AG10803 (cell line): Measurements from ENCODE around the gene DIS3L2.

Experiments
- DNase-seq: peaks from one replicate; pipeline ENCODE4 v3.0.0; 2010; ENCODE audit warnings: low read depth
- H3K4me3 ChIP-seq: 2 replicates; pipeline ENCODE4 v1.5.1; 2011; ENCODE audit warnings: mild to moderate bottlenecking, low read length, control low read depth
- TF ChIP-seq, protein P1 (sequence below): conservative IDR thresholded peaks from 2 replicates; pipeline ENCODE4 v1.5.1; 2011; ENCODE audit warnings: mild to moderate bottlenecking, low read length, control low read depth, inconsistent platforms

The DIS3L2 gene

GRCh38 chr2:232116852-232117251 is 155.3 kb downstream of the DIS3L2 start:
- TF ChIP-seq, protein P1, sequence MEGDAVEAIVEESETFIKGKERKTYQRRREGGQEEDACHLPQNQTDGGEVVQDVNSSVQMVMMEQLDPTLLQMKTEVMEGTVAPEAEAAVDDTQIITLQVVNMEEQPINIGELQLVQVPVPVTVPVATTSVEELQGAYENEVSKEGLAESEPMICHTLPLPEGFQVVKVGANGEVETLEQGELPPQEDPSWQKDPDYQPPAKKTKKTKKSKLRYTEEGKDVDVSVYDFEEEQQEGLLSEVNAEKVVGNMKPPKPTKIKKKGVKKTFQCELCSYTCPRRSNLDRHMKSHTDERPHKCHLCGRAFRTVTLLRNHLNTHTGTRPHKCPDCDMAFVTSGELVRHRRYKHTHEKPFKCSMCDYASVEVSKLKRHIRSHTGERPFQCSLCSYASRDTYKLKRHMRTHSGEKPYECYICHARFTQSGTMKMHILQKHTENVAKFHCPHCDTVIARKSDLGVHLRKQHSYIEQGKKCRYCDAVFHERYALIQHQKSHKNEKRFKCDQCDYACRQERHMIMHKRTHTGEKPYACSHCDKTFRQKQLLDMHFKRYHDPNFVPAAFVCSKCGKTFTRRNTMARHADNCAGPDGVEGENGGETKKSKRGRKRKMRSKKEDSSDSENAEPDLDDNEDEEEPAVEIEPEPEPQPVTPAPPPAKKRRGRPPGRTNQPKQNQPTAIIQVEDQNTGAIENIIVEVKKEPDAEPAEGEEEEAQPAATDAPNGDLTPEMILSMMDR = no peak
- no peak for DNase-seq
- no peak overlapping the region for H3K4me3 ChIP-seq

- TF ChIP-seq, protein P1 = no peak
- H3K4me3 ChIP-seq = no peak overlapping the region
- DNase-seq = no peak
Observed at GRCh38 chr2:232117413-232117812, 155.9 kb downstream of the DIS3L2 start.

DNA sequence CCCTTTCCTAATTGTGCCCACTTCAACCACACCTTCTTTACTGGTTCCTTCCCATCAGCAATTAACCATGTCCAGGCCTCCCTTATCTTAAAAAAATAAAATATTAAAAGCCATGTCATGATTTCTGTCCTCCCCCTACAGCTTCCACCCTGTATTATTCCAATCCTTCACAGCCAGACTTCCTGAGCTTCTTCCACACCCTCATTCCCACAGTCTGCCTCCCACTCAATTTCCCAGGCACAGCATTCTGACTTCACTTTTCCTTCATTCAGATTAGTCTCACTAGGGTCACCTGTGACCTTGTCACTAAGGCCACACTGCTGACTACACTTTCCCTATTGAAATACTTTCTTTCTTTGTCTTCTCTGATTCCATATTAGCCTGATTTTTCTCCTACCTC is 159.4 kb downstream of the DIS3L2 start:
- no peak for DNase-seq

GRCh38 chr2:232124309-232124708 is 162.8 kb downstream of the DIS3L2 start:
- DNase-seq = no peak
- TF ChIP-seq, protein P1 = no peak
- no peak overlapping the region for H3K4me3 ChIP-seq

More for the DNA sequence above, 159.4 kb downstream of the DIS3L2 start:
- TF ChIP-seq, protein P1 = no peak
- no peak overlapping the region for H3K4me3 ChIP-seq

DNA sequence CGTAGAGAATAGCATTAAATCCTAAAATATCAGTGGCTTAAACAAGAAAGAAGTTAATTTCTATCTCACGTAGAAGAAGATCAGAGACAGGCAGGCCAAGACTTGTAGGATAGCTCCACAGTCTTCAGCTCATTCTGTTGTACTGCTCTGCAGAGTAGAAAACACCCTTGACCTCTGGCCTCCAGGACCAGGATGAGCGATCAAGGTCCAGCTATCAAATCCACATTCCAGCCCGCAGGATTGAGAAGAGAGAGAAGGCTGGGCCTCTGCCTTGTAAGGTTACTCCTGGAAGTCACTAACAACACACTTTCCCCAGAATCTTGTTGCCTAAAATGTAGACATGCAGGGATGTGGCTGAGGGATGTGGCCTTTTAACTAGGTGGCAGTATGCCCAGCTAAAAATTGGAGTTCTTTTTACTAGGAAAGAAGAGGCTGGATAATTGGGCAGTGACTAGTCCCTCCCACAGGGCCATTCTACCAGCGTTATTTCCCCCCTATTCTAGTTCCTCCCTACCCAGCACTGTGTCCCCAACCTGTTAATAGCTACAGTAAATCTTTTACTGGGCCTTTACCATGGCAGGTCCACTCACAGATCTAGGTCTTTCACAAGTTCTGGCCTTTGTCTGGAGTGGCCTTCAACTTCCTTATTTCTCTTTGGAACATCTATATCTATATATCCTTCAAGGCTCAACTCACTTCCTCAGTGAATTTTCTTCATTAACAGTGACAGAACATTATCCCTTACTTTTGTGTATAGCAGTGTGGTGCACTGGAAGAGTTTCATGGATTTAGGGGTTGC is 165.0 kb downstream of the DIS3L2 start:
- no peak for DNase-seq
- H3K4me3 ChIP-seq = no peak overlapping the region
- TF ChIP-seq, protein P1 = no peak

DNA sequence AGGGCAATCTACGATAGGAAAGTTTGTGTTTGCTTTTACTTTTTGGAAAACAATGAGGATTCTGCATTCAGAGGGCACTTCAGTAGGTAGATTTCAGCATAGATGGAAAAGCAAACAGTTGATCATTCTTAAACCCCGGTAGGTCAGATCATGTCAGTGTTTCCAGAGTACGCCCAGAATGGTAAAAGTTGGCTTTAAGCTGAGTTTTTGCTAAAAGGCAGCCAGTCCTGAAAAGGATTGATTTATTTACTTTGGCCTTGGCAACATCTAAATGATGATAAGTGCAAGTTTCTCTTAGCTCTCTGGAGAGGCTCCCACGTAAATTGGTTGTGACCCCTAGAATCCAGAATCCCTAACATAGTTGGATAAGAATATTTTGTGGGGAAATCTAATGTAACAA is 168.0 kb downstream of the DIS3L2 start:
- no peak overlapping the region for H3K4me3 ChIP-seq
- TF ChIP-seq, protein P1 = no peak
- no peak for DNase-seq

- TF ChIP-seq, protein P1 = no peak
- no peak for DNase-seq
- no peak overlapping the region for H3K4me3 ChIP-seq
Observed at GRCh38 chr2:232132181-232132580, 170.7 kb downstream of the DIS3L2 start.
